PC-3 (cell line): ENCODE measurements around the gene SYTL1. TPM values are rescaled to one million over a fixed set of nuclear protein-coding genes. Genes with fewer than 3 reads are reported as not detected.
A peak's percentile ranks its signal among the peaks of the same experiment; 100 is the strongest.
"Not testable (repeated sequence)": the region's sequence is repeated elsewhere in the genome, so short reads cannot be mapped to it uniquely, and the experiment has no call there.

Experiments used
- ATAC-seq: fragments of 200-7000 bp; cut with Tn5 transposase; 2 replicates; pipeline ENCODE4 v1.9.1; 2020; ENCODE audit warnings: mild to moderate bottlenecking, moderate library complexity
- BruUV-seq: library from RNA; stranded (reverse); fragments of 400-500 nt; replicated peaks from 2 replicates; lab custom pipeline; 2021; lab: Mats Ljungman, UMichigan
- CTCF ChIA-PET: fragments of 300-600 bp; sonication (Branson Sonifier 250); formaldehyde crosslinking; loops from one replicate; lab custom pipeline; 2022; ENCODE audit warnings: antibody characterized with exemption; lab: Charles Lee
- POLR2A ChIA-PET: fragments of 300-600 bp; sonication (Branson Sonifier 250); formaldehyde crosslinking; loops from one replicate; lab custom pipeline; 2022; ENCODE audit warnings: antibody characterized with exemption; ENCODE audit not compliant: unreplicated experiment; lab: Charles Lee
- DNase-seq: peaks from one replicate; pipeline ENCODE4 v3.0.0-alpha.2; 2015
- H2AFZ ChIP-seq: fragments of 300-600 bp; sonication (generic); 2 replicates; pipeline ENCODE4 v1.6.0; 2016; ENCODE audit warnings: antibody characterized with exemption, low read length
- H3F3A ChIP-seq: fragments of 300-600 bp; sonication (generic); one replicate; pipeline ENCODE4 v1.6.0; 2017; ENCODE audit warnings: antibody characterized with exemption, low read length, control low read depth, mild to moderate bottlenecking; ENCODE audit not compliant: unreplicated experiment
- H3K27ac ChIP-seq: fragments of 300-600 bp; sonication (generic); 2 replicates; pipeline ENCODE4 v1.5.1; 2016; ENCODE audit warnings: mild to moderate bottlenecking, low read length
- H3K27me3 ChIP-seq: fragments of 300-600 bp; sonication (generic); 2 replicates; pipeline ENCODE4 v1.6.1; 2016; ENCODE audit warnings: low read length, mixed read lengths
- H3K36me3 ChIP-seq: fragments of 300-600 bp; sonication (generic); 2 replicates; pipeline ENCODE4 v1.6.1; 2016; ENCODE audit warnings: low read depth, mixed run types, low read length, mixed read lengths
- H3K4me1 ChIP-seq: fragments of 300-600 bp; sonication (generic); 2 replicates; pipeline ENCODE4 v1.5.1; 2016; ENCODE audit warnings: low read length; ENCODE audit not compliant: insufficient read depth
- H3K4me2 ChIP-seq: fragments of 300-600 bp; sonication (generic); 2 replicates; pipeline ENCODE4 v1.6.0; 2016; ENCODE audit warnings: low read length
- H3K4me3 ChIP-seq: fragments of 300-600 bp; sonication (generic); 2 replicates; pipeline ENCODE4 v1.5.1; 2016; ENCODE audit warnings: mild to moderate bottlenecking, low read length, mixed read lengths
- H3K79me2 ChIP-seq: fragments of 300-600 bp; sonication (generic); 2 replicates; pipeline ENCODE4 v1.6.1; 2017; ENCODE audit warnings: low read length, mixed read lengths
- H3K9ac ChIP-seq: fragments of 300-600 bp; sonication (generic); 2 replicates; pipeline ENCODE4 v1.6.0; 2016; ENCODE audit warnings: mild to moderate bottlenecking, low read length
- H3K9me2 ChIP-seq: fragments of 300-600 bp; sonication (generic); replicated peaks from 2 replicates; pipeline ENCODE4 v1.6.1; 2016; ENCODE audit warnings: mixed run types, low read length, mixed read lengths
- H3K9me3 ChIP-seq: fragments of 300-600 bp; sonication (generic); 2 replicates; pipeline ENCODE4 v1.6.1; 2016; ENCODE audit warnings: low read length, mixed read lengths
- H4K20me1 ChIP-seq: fragments of 300-600 bp; sonication (generic); 2 replicates; pipeline ENCODE4 v1.6.1; 2016; ENCODE audit warnings: low read length, mixed read lengths
- EZH2 ChIP-seq: fragments of 300-600 bp; sonication (generic); IDR thresholded peaks from one replicate; pipeline ENCODE4 v1.6.1; 2017; ENCODE audit warnings: antibody characterized with exemption, mild to moderate bottlenecking, low read length; ENCODE audit not compliant: unreplicated experiment
- EZH2phosphoT487 ChIP-seq: fragments of 300-600 bp; sonication (generic); IDR thresholded peaks from 2 replicates; pipeline ENCODE4 v1.6.1; 2018; ENCODE audit warnings: mild to moderate bottlenecking, antibody characterized with exemption, low read length, borderline replicate concordance
- intact Hi-C: fragments of 100-400 bp; cut with micrococcal nuclease; formaldehyde crosslinking; loops from 2 replicates; pipeline ENCODE4 v1.9.0; 2023
- total RNA-seq: library from RNA; depleted of rRNA; stranded (reverse); fragments of >200 nt; gene quantifications from 2 replicates; pipeline ENCODE4 v1.2.3, GENCODE V29; 2014
- TF ChIP-seq, protein P1 (sequence below): fragments of 300-600 bp; sonication (generic); conservative IDR thresholded peaks from 2 replicates; pipeline ENCODE4 v1.5.1; 2017; ENCODE audit warnings: antibody characterized with exemption, low read depth, mild to moderate bottlenecking, low read length

SYTL1 gene
- total RNA-seq, 1 experiment from 2014 or later = 26.8 TPM

DNA sequence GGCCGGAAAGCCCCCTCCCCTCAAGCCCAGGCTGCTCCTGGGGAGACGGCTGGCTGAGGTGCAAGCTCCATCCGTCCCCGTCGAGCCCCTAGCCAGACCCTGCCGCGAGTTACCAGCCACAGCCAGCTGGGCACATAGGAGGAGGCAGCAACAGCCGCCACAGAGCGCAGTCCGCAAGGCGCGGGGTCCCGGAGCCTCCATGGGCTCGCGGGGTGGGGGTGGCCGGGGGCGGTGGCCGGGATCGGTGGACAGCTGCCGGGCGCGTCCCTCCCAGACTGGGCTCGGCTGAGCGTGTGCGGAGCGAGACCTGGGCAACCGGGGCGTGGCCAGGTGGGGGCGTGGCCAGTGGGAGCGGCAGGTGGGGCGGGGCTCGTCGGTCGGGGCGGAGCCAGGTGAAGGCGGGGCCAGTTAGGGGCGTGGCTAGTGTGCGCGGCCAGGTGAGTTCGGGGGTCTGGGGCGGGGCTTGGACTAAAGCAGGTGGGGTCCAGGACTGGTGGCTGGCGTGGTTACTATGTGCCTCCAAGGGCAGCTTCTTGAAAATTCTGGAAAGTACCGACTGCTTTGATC is 41.3 kb downstream of the SYTL1 start, which contains the start of gene CD164L2:
TSS of gene CD164L2 (minus strand) at position 295 of the 567 bp plus-strand sequence. CDS start at position 201, 94 bp downstream.
- Histone ChIP-seq H3K4me1 (no peaks in the 10 kb centered on the region), H3K9ac (no peak within 1 kb of the TSS), H3K9me2 (no peaks in the 10 kb centered on the region), H3K79me2 (no peaks in the 10 kb centered on the region), H3F3A (no peaks in the 10 kb centered on the region), H3K27ac (no peak within 1 kb of the TSS), H3K4me2 (peak within 1 kb of the TSS; percentile 60), H2AFZ (no peak within 1 kb of the TSS), H3K4me3 (peak within 1 kb of the TSS; percentile 50), H3K9me3 (no peaks in the 10 kb centered on the region), H4K20me1 (no peaks in the 10 kb centered on the region), H3K27me3 (no peaks in the 10 kb centered on the region), H3K36me3 (no peaks in the 10 kb centered on the region)
- ChIA-PET POLR2A (no interaction called here), CTCF (no interaction called here)
- ATAC-seq (peak; percentile 75), DNase-seq (peak; percentile 54)
- TF ChIP-seq EZH2phosphoT487 (no peak), EZH2 (no peak)
- TF ChIP-seq, protein P1, sequence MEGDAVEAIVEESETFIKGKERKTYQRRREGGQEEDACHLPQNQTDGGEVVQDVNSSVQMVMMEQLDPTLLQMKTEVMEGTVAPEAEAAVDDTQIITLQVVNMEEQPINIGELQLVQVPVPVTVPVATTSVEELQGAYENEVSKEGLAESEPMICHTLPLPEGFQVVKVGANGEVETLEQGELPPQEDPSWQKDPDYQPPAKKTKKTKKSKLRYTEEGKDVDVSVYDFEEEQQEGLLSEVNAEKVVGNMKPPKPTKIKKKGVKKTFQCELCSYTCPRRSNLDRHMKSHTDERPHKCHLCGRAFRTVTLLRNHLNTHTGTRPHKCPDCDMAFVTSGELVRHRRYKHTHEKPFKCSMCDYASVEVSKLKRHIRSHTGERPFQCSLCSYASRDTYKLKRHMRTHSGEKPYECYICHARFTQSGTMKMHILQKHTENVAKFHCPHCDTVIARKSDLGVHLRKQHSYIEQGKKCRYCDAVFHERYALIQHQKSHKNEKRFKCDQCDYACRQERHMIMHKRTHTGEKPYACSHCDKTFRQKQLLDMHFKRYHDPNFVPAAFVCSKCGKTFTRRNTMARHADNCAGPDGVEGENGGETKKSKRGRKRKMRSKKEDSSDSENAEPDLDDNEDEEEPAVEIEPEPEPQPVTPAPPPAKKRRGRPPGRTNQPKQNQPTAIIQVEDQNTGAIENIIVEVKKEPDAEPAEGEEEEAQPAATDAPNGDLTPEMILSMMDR = no peak
- intact Hi-C loops = no loop called here
- BruUV-seq = no TSS peak

DNA sequence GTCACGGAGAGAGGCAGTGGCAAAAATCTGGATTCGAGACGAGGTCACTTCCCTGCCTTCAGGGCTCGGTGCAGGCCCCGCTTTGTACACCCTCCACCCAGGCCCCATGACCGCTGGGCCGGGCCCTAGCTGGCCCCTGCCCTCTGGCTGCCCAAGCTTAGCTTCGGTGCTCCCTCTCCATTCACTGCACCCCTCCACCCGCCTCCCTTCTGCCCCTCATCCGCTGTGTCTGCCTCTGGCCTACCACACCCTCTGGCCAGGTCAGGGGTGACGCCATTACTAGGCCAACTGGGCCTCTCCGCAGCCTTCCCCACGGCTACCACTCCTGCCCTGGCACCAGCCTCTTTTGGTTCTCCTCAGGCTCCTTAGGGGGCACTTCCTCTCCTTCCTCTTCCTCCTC is 41.8 kb downstream of the SYTL1 start:
- Histone ChIP-seq H3K4me3 (no peak overlapping the region), H3F3A (no peaks in the 10 kb centered on the region), H3K27ac (no peak overlapping the region), H4K20me1 (no peaks in the 10 kb centered on the region), H2AFZ (no peak overlapping the region), H3K27me3 (no peaks in the 10 kb centered on the region), H3K4me1 (no peaks in the 10 kb centered on the region), H3K9me2 (no peaks in the 10 kb centered on the region), H3K9ac (no peak overlapping the region), H3K4me2 (no peak overlapping the region), H3K36me3 (no peaks in the 10 kb centered on the region), H3K79me2 (no peaks in the 10 kb centered on the region), H3K9me3 (no peaks in the 10 kb centered on the region)
- BruUV-seq = no TSS peak
- ChIA-PET CTCF (no interaction called here), POLR2A (no interaction called here)
- DNase-seq (no peak), ATAC-seq (no peak)
- intact Hi-C loops = no loop called here
- TF ChIP-seq, protein P1 = no peak
- TF ChIP-seq EZH2 (no peak), EZH2phosphoT487 (no peak)

DNA sequence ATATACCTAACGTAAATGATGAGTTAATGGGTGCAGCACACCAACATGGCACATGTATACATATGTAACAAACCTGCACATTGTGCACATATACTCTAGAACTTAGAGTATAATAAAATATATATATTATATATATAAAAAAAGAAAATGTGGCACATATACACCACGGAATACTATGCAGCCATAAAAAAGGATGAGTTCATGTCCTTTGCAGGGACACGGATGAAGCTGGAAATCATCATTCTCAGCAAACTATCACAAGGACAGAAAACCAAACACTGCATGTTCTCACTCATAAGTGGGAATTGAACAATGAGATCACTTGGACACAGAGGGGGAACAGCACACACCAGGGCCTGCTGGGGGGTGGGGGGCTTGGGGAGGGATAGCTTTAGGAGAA is 43.0 kb downstream of the SYTL1 start:
- H3K36me3 ChIP-seq, H3K9me2 ChIP-seq, H3K9ac ChIP-seq, POLR2A ChIA-PET, H3K27ac ChIP-seq, H3K27me3 ChIP-seq, H3F3A ChIP-seq, ATAC-seq, BruUV-seq, intact Hi-C loops, H4K20me1 ChIP-seq, DNase-seq, CTCF ChIA-PET, H3K4me2 ChIP-seq, H2AFZ ChIP-seq, H3K4me1 ChIP-seq, H3K4me3 ChIP-seq, H3K79me2 ChIP-seq, H3K9me3 ChIP-seq: not testable (repeated sequence)
